ENCODE measurements around the gene PDE6C.

DNA sequence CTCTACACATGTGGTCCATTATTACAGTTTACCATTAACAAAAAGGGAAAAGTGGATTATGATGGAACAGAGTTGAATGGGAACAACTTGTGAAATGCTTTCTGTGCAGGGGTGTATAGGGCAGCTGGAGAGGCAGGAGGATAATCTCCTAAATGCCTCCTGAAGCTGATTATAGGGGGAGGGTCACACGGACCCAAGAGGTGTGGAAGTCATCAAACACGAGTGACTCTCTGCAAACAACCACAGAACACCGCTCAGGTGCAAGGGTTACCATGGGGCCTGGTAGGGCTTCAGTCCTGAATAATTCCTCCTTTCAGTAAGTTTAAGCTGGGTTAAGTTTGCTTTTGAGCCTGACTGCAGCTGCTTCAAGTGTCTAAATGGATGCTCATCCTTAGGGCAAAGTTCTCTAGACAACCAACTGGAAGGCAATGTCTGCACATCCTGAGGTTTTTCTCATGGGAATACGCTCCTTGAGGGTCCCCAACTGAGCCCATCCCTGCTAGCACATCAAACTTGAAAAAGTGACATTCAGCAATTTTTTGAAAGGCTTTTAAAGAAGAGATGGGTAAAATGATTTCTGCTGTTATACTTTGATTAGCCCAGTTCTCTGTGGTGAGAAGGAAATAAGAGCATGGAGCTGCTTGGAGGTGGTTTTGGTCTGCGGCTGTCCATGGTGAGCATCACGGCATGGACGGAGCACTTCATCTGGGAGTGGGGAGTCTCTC lies 1.9 kb downstream of the PDE6C start:
- TF ChIP-seq POLR2A (IDR thresholded peaks at IDR 0.05) = no peak
- no peak for TF ChIP-seq CTCF (IDR thresholded peaks at IDR 0.05)
